HEK293 (cell line): ENCODE data around the gene KAT7.

Experiments
- WT1 ChIP-seq: fragments of 450-650 bp; formaldehyde crosslinking; IDR thresholded peaks from 2 replicates; pipeline ENCODE4 v1.5.1; 2016; ENCODE audit warnings: missing biosample characterization, missing genetic modification characterization
- YY1 ChIP-seq: fragments of 450-650 bp; formaldehyde crosslinking; IDR thresholded peaks from 2 replicates; pipeline ENCODE4 v1.5.1; 2018; ENCODE audit warnings: missing biosample characterization, missing genetic modification characterization
- ZFP3 ChIP-seq: fragments of 450-650 bp; formaldehyde crosslinking; IDR thresholded peaks from 2 replicates; pipeline ENCODE4 v1.5.1; 2016; ENCODE audit warnings: low read depth, missing biosample characterization, missing genetic modification characterization
- ZNF157 ChIP-seq: fragments of 450-650 bp; formaldehyde crosslinking; IDR thresholded peaks from 2 replicates; pipeline ENCODE4 v1.5.1; 2016; ENCODE audit warnings: missing biosample characterization, missing genetic modification characterization
- ZNF2 ChIP-seq: fragments of 450-650 bp; formaldehyde crosslinking; IDR thresholded peaks from 2 replicates; pipeline ENCODE4 v1.5.1; 2016; ENCODE audit warnings: missing biosample characterization, missing genetic modification characterization
- ZNF214 ChIP-seq: fragments of 450-650 bp; formaldehyde crosslinking; IDR thresholded peaks from 2 replicates; pipeline ENCODE4 v1.5.1; 2017; ENCODE audit warnings: missing biosample characterization, mild to moderate bottlenecking, missing genetic modification characterization, borderline replicate concordance
- ZNF302 ChIP-seq: fragments of 450-650 bp; formaldehyde crosslinking; IDR thresholded peaks from 2 replicates; pipeline ENCODE4 v1.5.1; 2016; ENCODE audit warnings: missing biosample characterization, missing genetic modification characterization, low read depth
- ZNF530 ChIP-seq: fragments of 450-650 bp; formaldehyde crosslinking; IDR thresholded peaks from 2 replicates; pipeline ENCODE4 v1.5.1; 2016; ENCODE audit warnings: low read depth, missing biosample characterization, missing genetic modification characterization
- ZNF624 ChIP-seq: fragments of 450-650 bp; formaldehyde crosslinking; IDR thresholded peaks from 2 replicates; pipeline ENCODE4 v1.5.1; 2017; ENCODE audit warnings: missing biosample characterization, missing genetic modification characterization
- ZNF654 ChIP-seq: fragments of 450-650 bp; formaldehyde crosslinking; IDR thresholded peaks from 2 replicates; pipeline ENCODE4 v1.5.1; 2016; ENCODE audit warnings: low read depth, missing biosample characterization, missing genetic modification characterization
- TF ChIP-seq, protein P1 (sequence below): fragments of 450-650 bp; formaldehyde crosslinking; IDR thresholded peaks from 2 replicates; pipeline ENCODE4 v1.5.1; 2016; ENCODE audit warnings: missing biosample characterization, missing genetic modification characterization

DNA sequence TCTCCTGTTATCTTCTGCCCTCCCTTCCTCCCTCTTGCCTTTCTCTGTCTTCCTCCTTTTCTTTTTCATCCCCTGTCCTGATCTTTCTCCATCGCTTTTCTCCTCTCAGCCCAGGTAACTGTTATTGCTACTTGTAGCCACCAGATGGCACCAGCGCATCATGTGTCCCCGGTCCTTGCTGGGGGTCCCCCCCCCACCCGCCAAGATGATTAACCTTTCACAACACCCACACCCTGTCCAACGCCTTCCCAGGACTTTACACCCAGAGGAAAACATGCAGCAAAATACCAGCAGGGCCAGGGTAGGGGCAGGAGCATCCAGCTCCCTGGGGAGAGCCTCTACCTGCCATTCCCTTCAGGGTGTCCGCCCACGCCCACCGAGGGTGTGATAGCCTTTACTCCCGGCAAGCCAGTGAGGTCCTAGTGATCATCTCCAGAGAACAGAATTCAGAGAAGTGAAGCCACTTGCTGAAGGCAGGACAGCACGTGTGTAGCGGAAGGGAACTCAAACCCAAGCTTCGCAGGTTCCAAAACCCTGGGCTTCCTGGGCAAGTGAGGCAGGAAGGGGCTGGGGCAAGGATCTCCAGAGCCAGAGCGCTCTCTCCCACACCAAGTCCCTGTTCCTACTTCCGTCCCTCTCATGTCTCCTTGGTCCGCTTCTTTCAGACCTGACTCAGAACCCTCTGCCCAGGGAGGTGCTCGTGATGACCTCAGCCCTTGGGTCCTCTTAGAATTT lies 72.8 kb downstream of the KAT7 start:
- TF ChIP-seq ZNF157 (tag by site-specific recombination) = no peak
- TF ChIP-seq, protein P1, sequence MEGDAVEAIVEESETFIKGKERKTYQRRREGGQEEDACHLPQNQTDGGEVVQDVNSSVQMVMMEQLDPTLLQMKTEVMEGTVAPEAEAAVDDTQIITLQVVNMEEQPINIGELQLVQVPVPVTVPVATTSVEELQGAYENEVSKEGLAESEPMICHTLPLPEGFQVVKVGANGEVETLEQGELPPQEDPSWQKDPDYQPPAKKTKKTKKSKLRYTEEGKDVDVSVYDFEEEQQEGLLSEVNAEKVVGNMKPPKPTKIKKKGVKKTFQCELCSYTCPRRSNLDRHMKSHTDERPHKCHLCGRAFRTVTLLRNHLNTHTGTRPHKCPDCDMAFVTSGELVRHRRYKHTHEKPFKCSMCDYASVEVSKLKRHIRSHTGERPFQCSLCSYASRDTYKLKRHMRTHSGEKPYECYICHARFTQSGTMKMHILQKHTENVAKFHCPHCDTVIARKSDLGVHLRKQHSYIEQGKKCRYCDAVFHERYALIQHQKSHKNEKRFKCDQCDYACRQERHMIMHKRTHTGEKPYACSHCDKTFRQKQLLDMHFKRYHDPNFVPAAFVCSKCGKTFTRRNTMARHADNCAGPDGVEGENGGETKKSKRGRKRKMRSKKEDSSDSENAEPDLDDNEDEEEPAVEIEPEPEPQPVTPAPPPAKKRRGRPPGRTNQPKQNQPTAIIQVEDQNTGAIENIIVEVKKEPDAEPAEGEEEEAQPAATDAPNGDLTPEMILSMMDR = peak; percentile 89
- no peak for TF ChIP-seq ZFP3 (tag by site-specific recombination)
- no peak for TF ChIP-seq ZNF624 (tag by site-specific recombination)
- no peak for TF ChIP-seq YY1 (tag by site-specific recombination)
- TF ChIP-seq ZNF302 (tag by site-specific recombination) = no peak
- TF ChIP-seq WT1 (tag by site-specific recombination) = no peak
- TF ChIP-seq ZNF530 (tag by site-specific recombination) = no peak
- TF ChIP-seq ZNF2 (tag by site-specific recombination) = no peak
- TF ChIP-seq ZNF214 = no peak
- TF ChIP-seq ZNF654 (tag by site-specific recombination) = peak; percentile 92
